SU-DHL-6 (cell line): ENCODE measurements around the gene FOXO4.

ENCODE experiments used
- EZH2phosphoT487 ChIP-seq: fragments of 200-600 bp; sonication (generic), shearing (Covaris generic); conservative IDR thresholded peaks from 2 replicates; pipeline ENCODE4 v1.6.1; 2018; ENCODE audit warnings: mild to moderate bottlenecking, antibody characterized with exemption, low read length, moderate library complexity, mixed read lengths
- TF ChIP-seq, protein P1 (sequence below): fragments of 200-600 bp; sonication (generic); IDR thresholded peaks from one replicate; pipeline ENCODE4 v1.5.1; 2017; ENCODE audit warnings: antibody characterized with exemption, mild to moderate bottlenecking, low read length, moderate library complexity; ENCODE audit not compliant: insufficient read depth, poor library complexity, severe bottlenecking

GRCh38 chrX:71140440-71140839 lies 44.8 kb downstream of the FOXO4 start:
- TF ChIP-seq, protein P1, sequence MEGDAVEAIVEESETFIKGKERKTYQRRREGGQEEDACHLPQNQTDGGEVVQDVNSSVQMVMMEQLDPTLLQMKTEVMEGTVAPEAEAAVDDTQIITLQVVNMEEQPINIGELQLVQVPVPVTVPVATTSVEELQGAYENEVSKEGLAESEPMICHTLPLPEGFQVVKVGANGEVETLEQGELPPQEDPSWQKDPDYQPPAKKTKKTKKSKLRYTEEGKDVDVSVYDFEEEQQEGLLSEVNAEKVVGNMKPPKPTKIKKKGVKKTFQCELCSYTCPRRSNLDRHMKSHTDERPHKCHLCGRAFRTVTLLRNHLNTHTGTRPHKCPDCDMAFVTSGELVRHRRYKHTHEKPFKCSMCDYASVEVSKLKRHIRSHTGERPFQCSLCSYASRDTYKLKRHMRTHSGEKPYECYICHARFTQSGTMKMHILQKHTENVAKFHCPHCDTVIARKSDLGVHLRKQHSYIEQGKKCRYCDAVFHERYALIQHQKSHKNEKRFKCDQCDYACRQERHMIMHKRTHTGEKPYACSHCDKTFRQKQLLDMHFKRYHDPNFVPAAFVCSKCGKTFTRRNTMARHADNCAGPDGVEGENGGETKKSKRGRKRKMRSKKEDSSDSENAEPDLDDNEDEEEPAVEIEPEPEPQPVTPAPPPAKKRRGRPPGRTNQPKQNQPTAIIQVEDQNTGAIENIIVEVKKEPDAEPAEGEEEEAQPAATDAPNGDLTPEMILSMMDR = no peak
- no peak for TF ChIP-seq EZH2phosphoT487
